GM21576 (cell line): ENCODE measurements around the gene TNS2.
"Not testable (repeated sequence)": the region's sequence is repeated elsewhere in the genome, so short reads cannot be mapped to it uniquely, and the experiment has no call there.

Source experiments
- ATAC-seq: cut with Tn5 transposase; IDR thresholded peaks from one replicate; pipeline ENCODE4 v1.9.1; 2021; ENCODE audit warnings: mild to moderate bottlenecking, moderate library complexity; ENCODE audit not compliant: unreplicated experiment

The TNS2 gene, protein sequence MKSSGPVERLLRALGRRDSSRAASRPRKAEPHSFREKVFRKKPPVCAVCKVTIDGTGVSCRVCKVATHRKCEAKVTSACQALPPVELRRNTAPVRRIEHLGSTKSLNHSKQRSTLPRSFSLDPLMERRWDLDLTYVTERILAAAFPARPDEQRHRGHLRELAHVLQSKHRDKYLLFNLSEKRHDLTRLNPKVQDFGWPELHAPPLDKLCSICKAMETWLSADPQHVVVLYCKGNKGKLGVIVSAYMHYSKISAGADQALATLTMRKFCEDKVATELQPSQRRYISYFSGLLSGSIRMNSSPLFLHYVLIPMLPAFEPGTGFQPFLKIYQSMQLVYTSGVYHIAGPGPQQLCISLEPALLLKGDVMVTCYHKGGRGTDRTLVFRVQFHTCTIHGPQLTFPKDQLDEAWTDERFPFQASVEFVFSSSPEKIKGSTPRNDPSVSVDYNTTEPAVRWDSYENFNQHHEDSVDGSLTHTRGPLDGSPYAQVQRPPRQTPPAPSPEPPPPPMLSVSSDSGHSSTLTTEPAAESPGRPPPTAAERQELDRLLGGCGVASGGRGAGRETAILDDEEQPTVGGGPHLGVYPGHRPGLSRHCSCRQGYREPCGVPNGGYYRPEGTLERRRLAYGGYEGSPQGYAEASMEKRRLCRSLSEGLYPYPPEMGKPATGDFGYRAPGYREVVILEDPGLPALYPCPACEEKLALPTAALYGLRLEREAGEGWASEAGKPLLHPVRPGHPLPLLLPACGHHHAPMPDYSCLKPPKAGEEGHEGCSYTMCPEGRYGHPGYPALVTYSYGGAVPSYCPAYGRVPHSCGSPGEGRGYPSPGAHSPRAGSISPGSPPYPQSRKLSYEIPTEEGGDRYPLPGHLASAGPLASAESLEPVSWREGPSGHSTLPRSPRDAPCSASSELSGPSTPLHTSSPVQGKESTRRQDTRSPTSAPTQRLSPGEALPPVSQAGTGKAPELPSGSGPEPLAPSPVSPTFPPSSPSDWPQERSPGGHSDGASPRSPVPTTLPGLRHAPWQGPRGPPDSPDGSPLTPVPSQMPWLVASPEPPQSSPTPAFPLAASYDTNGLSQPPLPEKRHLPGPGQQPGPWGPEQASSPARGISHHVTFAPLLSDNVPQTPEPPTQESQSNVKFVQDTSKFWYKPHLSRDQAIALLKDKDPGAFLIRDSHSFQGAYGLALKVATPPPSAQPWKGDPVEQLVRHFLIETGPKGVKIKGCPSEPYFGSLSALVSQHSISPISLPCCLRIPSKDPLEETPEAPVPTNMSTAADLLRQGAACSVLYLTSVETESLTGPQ (N-terminal part only)

DNA sequence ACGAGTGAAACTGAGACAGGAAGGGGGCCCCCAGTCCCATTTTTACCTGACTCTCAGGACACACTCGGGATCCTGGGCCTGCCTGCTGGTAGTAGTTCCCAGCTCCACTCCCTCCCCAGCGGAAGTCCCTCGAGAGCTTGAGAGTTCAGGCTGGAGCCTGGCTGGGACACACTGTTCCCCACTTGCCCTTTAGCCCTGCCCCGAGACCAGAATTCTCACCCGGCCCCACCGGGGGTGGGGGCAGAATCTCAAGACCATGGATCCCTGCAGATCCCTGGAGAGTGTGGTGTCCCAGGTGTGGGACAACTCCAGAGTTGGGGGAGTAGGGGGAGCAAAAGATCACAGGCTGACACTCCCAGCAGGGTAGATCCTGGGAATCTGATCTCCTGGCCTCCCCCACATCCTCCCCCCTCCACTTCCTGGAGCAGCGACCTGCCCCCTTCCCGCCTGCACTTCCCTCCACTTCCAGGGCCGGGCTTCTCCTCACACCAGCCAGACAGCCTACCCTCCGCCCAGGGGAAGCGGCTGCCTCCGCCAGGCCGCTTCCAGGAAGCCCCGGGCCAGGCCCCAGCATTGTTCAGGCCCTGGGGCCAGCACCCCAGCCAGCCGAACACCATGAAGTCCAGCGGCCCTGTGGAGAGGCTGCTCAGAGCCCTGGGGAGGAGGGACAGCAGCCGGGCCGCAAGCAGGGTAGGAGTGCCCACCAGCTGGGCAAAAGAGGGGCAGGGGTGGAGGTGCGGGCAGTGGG is at the start of gene TNS2:
Gene TNS2 (plus strand): TSS at position 495 of the 748 bp plus-strand sequence. CDS start 121 bp downstream, at position 616.
- ATAC-seq, result no peak

DNA sequence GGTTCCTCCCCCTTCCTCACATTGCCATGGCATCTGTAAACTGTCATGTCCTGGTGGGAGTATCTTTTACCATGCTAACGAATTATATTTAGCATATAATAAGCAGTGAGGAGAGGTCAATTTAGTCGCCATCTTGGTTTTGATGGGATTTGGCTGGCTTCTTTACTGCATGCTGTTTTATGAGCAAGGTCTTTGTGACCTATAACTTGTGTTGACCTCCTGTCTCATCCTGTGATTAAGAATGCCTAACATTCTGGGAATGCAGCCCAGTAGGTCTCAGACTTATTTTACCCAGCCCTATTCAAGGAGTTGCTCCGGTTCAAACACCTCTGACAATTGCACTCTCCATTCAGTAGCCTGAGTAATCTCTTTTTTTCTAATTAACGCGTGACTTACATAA is 45.7 kb upstream of the TNS2 start:
- ATAC-seq, result no peak

DNA sequence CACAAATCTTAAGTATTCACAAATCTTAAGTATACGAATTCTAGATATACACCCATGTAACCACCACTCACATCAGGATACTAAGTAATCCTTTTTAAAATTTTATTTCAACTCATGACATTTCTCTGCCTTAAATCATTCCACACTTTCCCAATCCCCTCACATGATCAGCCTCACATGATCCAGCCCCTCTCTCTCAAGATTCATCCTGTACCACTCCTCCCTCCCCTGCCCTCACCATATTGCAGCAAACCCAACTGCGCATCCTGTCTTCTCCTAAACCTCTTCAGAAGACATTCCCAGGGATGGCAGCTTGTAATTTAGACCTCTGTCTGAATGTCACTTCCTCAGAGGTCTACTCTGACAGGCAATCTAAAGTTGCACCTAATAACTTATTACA is 45.3 kb upstream of the TNS2 start:
- ATAC-seq, result no peak

DNA sequence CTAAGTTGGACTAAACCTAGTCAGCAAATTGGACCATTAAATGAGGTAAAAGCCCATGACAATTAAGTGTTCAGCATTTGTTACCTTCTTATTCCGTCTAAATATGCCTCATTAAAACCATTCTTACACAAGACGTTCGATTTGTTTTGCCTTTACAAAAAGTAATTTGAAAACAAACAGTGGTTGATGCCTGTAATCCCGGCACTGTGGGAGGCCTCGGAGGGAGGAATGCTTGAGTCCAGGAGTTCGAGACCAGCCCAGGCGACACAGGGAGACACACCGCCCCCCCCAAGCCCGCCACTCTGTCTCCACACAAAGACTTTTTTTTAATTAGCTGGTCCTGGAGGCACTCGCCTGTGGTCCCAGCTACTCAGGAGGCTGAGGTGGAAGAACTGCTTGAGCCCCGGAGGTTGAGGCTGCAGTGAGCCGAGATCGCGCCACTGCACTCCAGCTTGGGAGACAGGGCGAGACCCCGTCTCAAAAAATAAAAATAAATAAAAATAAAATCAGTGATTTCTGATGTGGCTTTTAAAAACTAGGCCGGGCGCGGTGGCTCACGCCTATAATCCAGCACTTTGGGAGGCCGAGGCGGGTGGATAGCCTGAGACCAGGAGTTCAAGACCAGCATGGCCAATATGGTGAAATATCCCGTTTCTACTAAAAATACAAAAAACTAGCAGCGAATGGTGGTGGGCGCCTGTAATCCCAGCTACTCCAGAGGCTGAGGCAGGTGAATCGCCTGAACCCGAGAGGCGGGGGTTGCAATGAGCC is 44.5 kb upstream of the TNS2 start:
- no peak for ATAC-seq

DNA sequence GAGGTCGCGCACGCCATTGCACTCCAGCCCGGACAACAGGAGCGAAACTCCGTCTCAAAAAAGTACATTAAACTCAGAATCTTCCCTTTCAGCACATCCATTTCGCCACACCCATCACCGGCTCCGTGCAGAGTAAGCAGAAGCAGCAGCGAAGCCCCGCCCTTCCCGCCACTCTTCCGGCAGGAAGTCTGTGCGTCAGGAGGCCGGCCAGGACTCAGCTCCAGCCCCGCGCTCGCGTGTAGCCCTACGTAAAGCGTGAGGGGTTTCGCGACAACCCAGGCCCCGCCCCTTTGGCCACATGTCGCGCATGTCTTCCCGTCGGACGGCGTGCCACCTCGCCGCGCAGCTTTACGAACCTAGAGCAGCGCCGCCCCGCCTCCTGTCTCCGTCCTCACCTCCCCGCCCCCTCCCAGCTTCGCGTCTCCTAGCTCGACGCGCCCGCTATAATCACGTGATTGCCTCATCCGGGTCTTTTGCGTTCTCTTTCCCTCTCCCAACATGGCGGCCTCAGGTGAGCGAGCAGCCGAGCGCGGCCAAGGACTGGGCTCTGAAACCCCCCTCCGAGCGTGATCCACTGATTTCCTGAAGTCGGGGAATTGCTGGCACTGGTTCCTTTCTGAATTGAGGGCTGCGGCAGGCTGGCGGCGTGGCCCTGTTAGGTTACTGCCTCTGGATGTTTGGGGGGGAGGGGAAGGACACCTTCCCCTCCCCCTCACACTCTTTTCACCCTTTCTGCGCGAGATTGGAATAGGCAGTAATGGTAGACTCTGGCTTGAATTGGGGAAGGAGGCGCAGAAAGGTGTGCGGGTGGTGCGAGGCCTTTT is 43.7 kb upstream of the TNS2 start, which contains the start of gene EIF4B:
Gene EIF4B (plus strand): TSS at position 471 of the 824 bp plus-strand sequence. CDS start 28 bp downstream, at position 499.
- ATAC-seq, result peak; percentile 95

DNA sequence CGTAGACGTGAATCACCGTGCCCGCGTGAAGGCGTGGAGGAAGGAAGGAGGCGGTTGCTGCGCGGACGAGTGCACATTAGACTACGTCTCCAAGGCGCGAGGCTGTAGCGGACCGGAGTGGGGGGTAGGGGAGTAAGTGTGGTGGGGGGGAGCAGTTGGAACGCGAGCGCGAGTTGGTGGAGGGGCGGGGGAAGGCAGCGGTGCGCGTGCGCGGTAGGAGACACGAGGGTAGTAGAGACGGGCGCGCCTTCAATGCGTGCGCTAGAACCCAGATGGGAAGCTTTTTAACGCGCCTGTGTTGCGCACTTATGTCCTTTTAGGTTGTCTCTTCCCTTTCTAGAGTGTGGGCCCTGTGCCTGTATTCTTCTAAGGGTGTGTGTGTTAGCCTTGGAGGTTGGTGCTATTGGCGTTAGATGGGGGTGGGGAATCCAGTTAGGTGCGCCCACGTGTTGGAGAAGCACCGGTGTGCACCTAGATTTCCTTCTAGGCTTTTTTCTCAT is 43.0 kb upstream of the TNS2 start:
- no peak for ATAC-seq

DNA sequence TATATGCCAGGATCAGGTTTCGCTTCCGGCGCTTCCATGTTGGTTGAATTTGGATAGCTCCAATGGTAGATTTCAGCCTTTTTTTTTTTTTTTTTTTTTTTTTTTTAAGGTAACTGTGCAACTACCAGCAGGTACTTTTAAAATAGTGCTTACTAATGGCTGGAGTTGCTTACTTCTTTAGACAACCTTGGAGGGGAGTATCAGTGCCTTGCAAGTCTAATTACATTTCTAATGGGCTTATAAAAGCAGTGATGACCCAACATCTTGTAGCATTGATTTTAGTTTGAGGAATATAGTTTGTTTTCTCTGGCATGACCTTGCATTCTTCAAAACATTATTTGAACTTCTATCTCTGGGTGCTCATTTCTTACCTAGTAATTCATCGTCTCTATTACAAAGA is 42.5 kb upstream of the TNS2 start:
- no peak for ATAC-seq

DNA sequence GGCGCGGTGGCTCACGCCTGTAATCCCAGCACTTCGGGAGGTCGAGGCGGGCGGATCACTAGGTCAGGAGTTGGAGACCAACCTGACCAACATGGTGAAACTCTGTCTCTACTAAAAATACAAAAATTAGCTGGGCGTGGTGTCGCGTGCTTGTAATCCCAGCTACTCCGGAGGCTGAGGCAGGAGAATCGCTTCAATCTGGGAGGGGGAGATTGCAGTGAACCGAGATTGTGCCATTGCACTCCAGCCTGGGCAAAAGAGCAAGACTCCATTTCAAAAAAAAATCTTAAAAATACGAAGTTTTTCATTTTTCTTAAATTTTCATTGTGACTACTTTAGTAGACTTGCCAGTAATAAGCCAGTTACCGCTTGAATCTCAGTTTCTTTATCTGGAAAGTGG is 41.1 kb upstream of the TNS2 start:
- not testable (repeated sequence) for ATAC-seq

DNA sequence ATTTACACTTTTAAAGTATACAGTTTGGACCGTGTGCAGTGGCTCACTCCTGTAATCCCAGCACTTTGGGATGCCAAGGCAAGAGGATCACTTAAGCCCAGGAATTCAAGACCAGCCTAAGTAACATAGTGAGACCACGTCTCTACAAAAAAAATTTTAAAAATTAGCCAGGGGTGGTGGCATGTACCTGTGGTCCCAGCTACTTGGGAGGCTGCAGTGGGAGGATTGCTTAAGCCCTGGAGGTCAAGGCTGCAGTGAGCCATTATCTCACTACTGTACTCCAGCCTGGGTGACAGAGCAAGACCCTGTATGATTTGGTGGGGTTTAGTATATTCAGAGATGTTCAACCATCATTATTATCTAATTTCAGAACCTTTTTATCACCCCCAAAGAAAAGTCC is 38.9 kb upstream of the TNS2 start:
- ATAC-seq, result no peak

DNA sequence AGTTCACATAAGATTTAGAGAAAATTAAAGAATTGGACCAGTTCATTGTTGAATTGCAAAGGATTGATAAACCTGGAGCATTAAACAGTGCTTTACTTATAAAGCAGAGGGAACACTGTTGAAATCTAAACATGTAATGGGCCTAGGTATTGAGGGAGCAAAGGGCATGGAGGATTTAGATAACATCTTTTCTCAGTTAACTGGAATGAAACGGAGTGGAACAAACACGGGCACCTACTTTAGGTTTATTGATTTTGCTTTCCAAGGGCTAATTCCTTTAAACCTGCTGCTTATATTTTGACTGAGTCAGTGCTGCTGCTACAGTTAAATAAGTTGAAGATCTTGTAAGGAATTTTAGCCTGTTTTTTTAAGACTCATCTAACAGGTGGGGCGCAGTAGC is 38.0 kb upstream of the TNS2 start:
- no peak for ATAC-seq

DNA sequence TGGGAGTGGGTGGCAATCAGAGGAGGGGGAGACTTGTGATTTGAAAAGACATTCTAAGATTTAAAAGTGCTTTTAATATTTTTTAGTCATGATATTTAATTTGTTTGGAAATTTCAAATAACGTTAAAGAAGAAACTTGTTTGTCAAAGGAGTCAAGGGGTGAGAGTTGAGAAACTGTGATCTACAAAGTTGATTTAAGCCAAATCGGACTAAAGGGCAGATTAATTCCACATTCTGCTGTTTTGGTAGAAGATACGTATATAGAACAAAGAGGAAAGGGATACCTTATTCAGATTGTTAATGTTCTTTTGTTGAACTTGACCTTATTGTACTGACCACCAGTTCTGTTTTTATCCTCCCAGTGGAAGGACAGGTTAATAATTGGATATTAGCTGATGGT is 36.9 kb upstream of the TNS2 start:
- ATAC-seq, result no peak

DNA sequence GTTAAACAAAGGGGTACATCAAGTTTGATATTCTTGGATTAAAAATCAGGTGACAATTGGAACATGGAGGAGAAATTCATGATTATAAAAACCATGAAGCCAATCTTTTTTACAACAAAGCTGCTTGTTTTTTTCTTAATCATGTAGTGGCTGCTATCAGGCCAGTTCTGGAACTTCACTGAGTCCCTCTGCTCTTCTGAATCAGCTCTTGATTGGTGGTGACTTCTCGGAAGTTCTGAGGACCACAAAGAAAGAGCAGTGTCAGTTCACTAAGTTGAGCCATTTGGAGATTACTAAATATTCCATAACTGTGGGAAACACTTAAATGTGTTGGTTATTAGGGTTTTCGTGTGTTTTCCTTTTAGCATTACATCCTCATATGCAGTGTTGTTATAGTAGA is 35.2 kb upstream of the TNS2 start:
- no peak for ATAC-seq

DNA sequence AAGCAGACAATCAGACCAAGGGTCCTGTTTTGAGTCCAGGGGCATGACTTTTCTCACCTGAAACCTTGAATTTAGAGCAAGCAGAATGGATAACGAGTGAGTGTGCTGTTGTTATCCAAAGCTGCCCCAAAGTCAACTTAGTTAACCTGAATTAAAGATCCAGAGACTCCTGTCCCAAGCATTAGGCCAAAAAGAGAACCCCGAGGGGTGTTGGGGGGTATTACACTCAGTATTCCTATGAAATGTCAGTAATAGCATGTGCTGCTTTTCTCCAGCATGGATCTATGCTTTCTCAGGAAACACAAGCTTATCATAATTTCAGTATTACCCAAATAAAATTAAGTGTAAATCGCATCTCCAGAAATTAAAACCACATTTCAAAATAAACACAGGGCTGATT is 24.6 kb upstream of the TNS2 start:
- no peak for ATAC-seq

DNA sequence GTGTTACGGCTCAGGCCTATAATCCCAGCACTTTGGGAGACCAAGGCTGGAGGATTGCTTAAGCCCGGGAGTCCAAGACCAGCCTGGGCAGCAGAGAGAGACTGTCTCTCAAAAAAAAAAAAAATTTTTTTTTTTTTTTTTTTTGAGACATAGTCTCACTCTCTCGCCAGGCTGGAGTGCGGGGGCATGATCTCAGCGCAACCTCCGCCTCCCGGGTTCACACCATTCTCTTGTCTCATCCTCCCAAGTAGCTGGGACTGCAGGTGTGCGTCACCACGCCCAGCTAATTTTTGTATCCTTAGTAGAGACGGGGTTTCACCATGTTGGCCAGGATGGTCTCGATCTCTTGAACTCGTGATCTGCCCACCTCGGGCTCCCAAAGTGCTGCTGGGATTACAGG is 22.9 kb upstream of the TNS2 start:
- not testable (repeated sequence) for ATAC-seq

DNA sequence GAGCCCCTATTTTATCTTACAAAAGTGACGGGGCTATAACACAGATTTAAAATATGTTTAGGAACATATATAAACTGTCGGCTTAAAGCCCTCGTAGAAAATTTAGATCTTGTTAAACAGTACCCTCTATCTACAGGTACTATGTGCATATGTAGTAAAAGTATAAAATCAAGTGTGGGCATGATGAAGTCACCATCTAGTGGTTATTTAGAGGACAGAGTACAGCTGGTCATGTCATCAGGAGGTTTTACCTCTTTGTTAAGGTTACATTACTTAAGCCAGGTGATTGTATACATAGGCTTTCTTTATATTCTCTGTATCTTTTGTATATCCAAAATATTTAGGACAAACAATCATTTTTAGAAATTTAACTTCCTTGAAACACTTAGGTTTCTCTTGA is 18.2 kb upstream of the TNS2 start:
- ATAC-seq, result no peak

DNA sequence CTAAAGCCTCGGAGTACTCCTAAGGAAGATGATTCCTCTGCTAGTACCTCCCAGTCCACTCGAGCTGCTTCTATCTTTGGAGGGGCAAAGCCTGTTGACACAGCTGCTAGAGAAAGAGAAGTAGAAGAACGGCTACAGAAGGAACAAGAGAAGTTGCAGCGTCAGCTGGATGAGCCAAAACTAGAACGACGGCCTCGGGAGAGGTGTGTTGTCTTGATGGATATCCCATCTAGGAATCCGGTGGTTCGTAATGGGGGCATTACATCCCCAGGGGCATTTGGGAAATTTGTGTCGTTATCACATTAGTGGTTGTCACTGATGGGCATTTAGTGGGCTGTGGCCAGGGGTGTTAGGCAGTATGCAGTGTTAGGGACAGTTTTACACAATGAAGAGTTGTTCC is 16.0 kb upstream of the TNS2 start:
- not testable (repeated sequence) for ATAC-seq

DNA sequence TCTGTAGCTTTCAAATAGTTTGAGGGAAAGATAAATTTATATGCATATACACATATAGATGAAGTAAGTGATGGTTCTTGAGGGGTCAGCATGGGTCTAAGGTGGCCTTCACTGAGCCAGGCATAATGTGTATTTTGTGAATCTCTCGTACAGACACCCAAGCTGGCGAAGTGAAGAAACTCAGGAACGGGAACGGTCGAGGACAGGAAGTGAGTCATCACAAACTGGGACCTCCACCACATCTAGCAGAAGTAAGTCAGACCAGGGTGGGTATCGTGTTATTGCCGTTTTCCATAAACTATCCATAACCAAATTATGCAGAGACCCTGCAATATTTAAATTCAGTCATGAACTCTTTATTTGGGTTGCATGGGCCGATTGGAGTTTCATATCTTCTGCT is 15.4 kb upstream of the TNS2 start:
- no peak for ATAC-seq

DNA sequence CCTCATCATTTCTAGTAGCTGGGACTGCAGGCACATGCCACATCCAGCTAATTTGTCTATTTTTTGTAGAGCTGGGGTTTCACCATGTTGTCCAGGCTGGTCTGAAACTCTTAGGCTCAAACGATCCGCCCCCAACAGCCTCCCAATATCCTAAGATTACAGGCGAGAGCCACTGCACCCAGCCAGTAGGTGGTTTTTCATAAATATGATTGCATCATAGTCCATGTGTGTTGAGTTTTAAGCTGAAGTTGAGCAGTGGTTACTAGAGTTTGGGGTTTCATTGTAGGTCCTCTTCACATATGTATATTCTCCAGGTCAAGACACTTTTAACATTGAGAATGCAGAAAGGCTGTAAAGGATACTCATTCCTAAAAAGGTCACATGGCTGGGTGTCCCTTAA is 13.1 kb upstream of the TNS2 start:
- ATAC-seq, result no peak

DNA sequence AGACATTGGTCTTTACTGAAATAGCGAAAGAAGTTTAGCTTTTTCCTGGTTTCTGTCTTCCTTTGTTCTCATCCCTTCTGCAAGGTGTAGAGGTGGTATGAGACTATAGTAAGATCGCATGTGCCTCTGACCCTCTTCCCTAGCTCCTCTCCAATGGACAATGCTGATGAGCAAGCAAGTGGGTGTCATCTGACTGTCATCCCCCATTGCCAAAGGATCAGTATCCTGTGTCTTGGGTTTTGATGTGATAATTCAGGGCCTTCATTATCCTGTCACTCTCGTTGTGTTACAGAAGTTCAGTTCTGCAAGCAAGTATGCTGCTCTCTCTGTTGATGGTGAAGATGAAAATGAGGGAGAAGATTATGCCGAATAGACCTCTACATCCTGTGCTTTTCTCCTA is 10.0 kb upstream of the TNS2 start:
- ATAC-seq, result no peak
